H1 (cell line): ENCODE results near the gene EEF1AKMT3. TPM values are rescaled to one million over a fixed set of nuclear protein-coding genes. Genes with fewer than 3 reads are reported as not detected.

Experiments used
- CTCF ChIA-PET: fragments of 300-600 bp; sonication (Branson Sonifier 250); formaldehyde crosslinking; loops from one replicate; lab custom pipeline; 2021; ENCODE audit not compliant: partially characterized antibody; lab: Charles Lee
- POLR2A ChIA-PET: fragments of 300-600 bp; sonication (Branson Sonifier 250); formaldehyde crosslinking; loops from one replicate; lab custom pipeline; 2021; ENCODE audit warnings: inconsistent platforms; ENCODE audit not compliant: partially characterized antibody; lab: Charles Lee
- DNase-seq, 2 experiments: peaks; one replicate each; pipeline versions ENCODE4 v3.0.0 to v3.0.0-alpha.2; 2010 to 2022; ENCODE audit warnings: low spot score in 2 of 2, low read depth in 1 of 2, mixed read lengths in 1 of 2
- FAIRE-seq: peaks from 2 replicates; lab custom pipeline; 2011; peaks lifted over from hg19 to GRCh38; lab: Jason Lieb, UNC
- H2AFZ ChIP-seq: 2 replicates; pipeline ENCODE4 v1.8.1; 2012; ENCODE audit warnings: low read length, inconsistent platforms
- H2AK5ac ChIP-seq: 2 replicates; pipeline ENCODE4 v1.6.1; 2013; ENCODE audit warnings: low read depth, low read length
- H2BK120ac ChIP-seq: replicated peaks from 2 replicates; pipeline ENCODE3; 2013; ENCODE audit warnings: low read depth, low read length, inconsistent platforms
- H2BK12ac ChIP-seq: 2 replicates; pipeline ENCODE4 v1.6.1; 2013; ENCODE audit warnings: low read depth, low read length
- H2BK15ac ChIP-seq: 2 replicates; pipeline ENCODE4 v1.6.1; 2013; ENCODE audit warnings: low read length
- H2BK20ac ChIP-seq: 2 replicates; pipeline ENCODE4 v1.6.1; 2013; ENCODE audit warnings: low read length
- H2BK5ac ChIP-seq: 2 replicates; pipeline ENCODE4 v1.6.1; 2013; ENCODE audit warnings: low read depth, low read length
- H3K14ac ChIP-seq: 2 replicates; pipeline ENCODE4 v1.6.1; 2013; ENCODE audit warnings: inconsistent platforms; ENCODE audit not compliant: insufficient read length
- H3K18ac ChIP-seq: 2 replicates; pipeline ENCODE4 v1.6.1; 2013; ENCODE audit warnings: low read length; ENCODE audit errors: extremely low read depth
- H3K23ac ChIP-seq: 2 replicates; pipeline ENCODE4 v1.6.1; 2013; ENCODE audit warnings: inconsistent platforms; ENCODE audit not compliant: insufficient read length
- H3K23me2 ChIP-seq: 2 replicates; pipeline ENCODE4 v1.6.1; 2013; ENCODE audit warnings: low read depth, low read length
- H3K27ac ChIP-seq: 2 replicates; pipeline ENCODE4 v1.6.1; 2011; ENCODE audit warnings: low read depth, low read length, inconsistent platforms
- H3K27me3 ChIP-seq, 4 experiments: replicated peaks in 1 of 4; 1 replicate in 1 of 4; 2 replicates in 3 of 4; pipeline versions ENCODE4 v1.6.1 to v1.8.1; 2011 to 2013; ENCODE audit warnings: low read length in 3 of 4, mild to moderate bottlenecking in 3 of 4, inconsistent platforms in 2 of 4, mixed read lengths in 2 of 4, moderate library complexity in 1 of 4; ENCODE audit not compliant: control insufficient read depth in 3 of 4, insufficient read depth in 3 of 4; ENCODE audit errors: extremely low read depth in 1 of 4
- H3K36me3 ChIP-seq, 4 experiments: 2 replicates each; pipeline versions ENCODE4 v1.6.1 to v1.8.1; 2011 to 2013; ENCODE audit warnings: mild to moderate bottlenecking in 4 of 4, low read length in 3 of 4, moderate library complexity in 2 of 4, control low read depth in 1 of 4, inconsistent platforms in 1 of 4; ENCODE audit not compliant: insufficient read depth in 4 of 4, control insufficient read depth in 2 of 4
- H3K4ac ChIP-seq: replicated peaks from 2 replicates; pipeline ENCODE3; 2013; ENCODE audit warnings: low read length, low read depth, mixed read lengths, inconsistent platforms; ENCODE audit not compliant: insufficient read length
- H3K4me1 ChIP-seq, 4 experiments: replicated peaks in 1 of 4; 1 replicate in 1 of 4; 2 replicates in 3 of 4; pipeline versions ENCODE4 v1.6.1 to v1.8.1; 2011 to 2013; ENCODE audit warnings: low read length in 3 of 4, inconsistent platforms in 2 of 4, mixed read lengths in 1 of 4; ENCODE audit not compliant: insufficient read depth in 4 of 4, control insufficient read depth in 3 of 4
- H3K4me2 ChIP-seq, 2 experiments: 2 replicates each; pipeline versions ENCODE4 v1.6.1 to v1.8.1; 2011 to 2013; ENCODE audit warnings: low read depth in 2 of 2, low read length in 2 of 2, control low read depth in 1 of 2, inconsistent platforms in 1 of 2, mild to moderate bottlenecking in 1 of 2; ENCODE audit not compliant: insufficient read depth in 1 of 2
- H3K4me3 ChIP-seq, 4 experiments: fragments of 200-600, 300-600 bp in 1 of 4; sonication (generic), shearing (Covaris generic), sonication (Bioruptor Twin) in 1 of 4; 2 replicates each; pipeline versions ENCODE4 v1.5.1 to v1.8.1; 2011 to 2016; ENCODE audit warnings: low read length in 4 of 4, low read depth in 3 of 4, control low read depth in 2 of 4, inconsistent platforms in 2 of 4, mild to moderate bottlenecking in 2 of 4, mixed read lengths in 1 of 4, moderate library complexity in 1 of 4; ENCODE audit not compliant: insufficient read depth in 2 of 4; ENCODE audit errors: extremely low read depth in 1 of 4
- H3K56ac ChIP-seq: replicated peaks from 2 replicates; pipeline ENCODE3; 2013; ENCODE audit warnings: low read depth, mild to moderate bottlenecking, mixed read lengths, low read length, inconsistent platforms; ENCODE audit not compliant: insufficient read length
- H3K79me1 ChIP-seq: 2 replicates; pipeline ENCODE4 v1.6.1; 2013; ENCODE audit warnings: low read depth, low read length, control low read depth
- H3K79me2 ChIP-seq, 2 experiments: 2 replicates each; pipeline versions ENCODE4 v1.6.1 to v1.8.1; 2012 to 2013; ENCODE audit warnings: low read length in 2 of 2, mild to moderate bottlenecking in 2 of 2, inconsistent platforms in 1 of 2; ENCODE audit not compliant: insufficient read depth in 2 of 2, control insufficient read depth in 1 of 2
- H3K9ac ChIP-seq, 4 experiments: replicated peaks in 1 of 4; 1 replicate in 1 of 4; 2 replicates in 3 of 4; pipeline versions ENCODE4 v1.6.1 to v1.8.1; 2011 to 2013; ENCODE audit warnings: low read depth in 3 of 4, low read length in 3 of 4, control low read depth in 2 of 4, mild to moderate bottlenecking in 2 of 4, moderate library complexity in 2 of 4, inconsistent platforms in 1 of 4; ENCODE audit errors: extremely low read depth in 1 of 4
- H3K9me3 ChIP-seq, 2 experiments: 2 replicates each; pipeline versions ENCODE4 v1.6.1 to v1.8.1; 2012 to 2013; ENCODE audit warnings: mild to moderate bottlenecking in 2 of 2, moderate library complexity in 2 of 2, control low read depth in 1 of 2, inconsistent platforms in 1 of 2, low read depth in 1 of 2, low read length in 1 of 2, mixed read lengths in 1 of 2; ENCODE audit not compliant: insufficient read depth in 2 of 2
- H4K20me1 ChIP-seq, 2 experiments: replicated peaks in 1 of 2; 2 replicates each; pipeline versions ENCODE3 to v1.8.1; 2011 to 2013; ENCODE audit warnings: inconsistent platforms in 2 of 2, low read length in 2 of 2, mild to moderate bottlenecking in 1 of 2; ENCODE audit not compliant: insufficient read depth in 2 of 2, control insufficient read depth in 1 of 2
- H4K5ac ChIP-seq: 2 replicates; pipeline ENCODE4 v1.6.1; 2013; ENCODE audit warnings: low read length, low read depth, mixed read lengths, inconsistent platforms; ENCODE audit not compliant: insufficient read length
- H4K8ac ChIP-seq: 2 replicates; pipeline ENCODE4 v1.8.0; 2013; ENCODE audit warnings: mild to moderate bottlenecking, moderate library complexity, low read length, inconsistent platforms; ENCODE audit not compliant: insufficient read depth; ENCODE audit errors: extremely low read depth
- H4K91ac ChIP-seq: replicated peaks from 2 replicates; pipeline ENCODE3; 2013; ENCODE audit warnings: low read length, mixed read lengths, inconsistent platforms; ENCODE audit not compliant: insufficient read length
- BCL11A ChIP-seq, 2 experiments: IDR thresholded peaks; one replicate each; pipeline ENCODE4 v1.6.1; 2011; ENCODE audit warnings: low read depth in 2 of 2, low read length in 2 of 2, mild to moderate bottlenecking in 2 of 2
- CEBPB ChIP-seq: IDR thresholded peaks from 2 replicates; pipeline ENCODE4 v1.6.1; 2012; ENCODE audit warnings: low read depth, low read length
- EP300 ChIP-seq, 2 experiments: IDR thresholded peaks; 1 replicate in 1 of 2; 2 replicates in 1 of 2; pipeline ENCODE4 v1.6.1; 2011 to 2012; ENCODE audit warnings: low read depth in 2 of 2, low read length in 2 of 2, mild to moderate bottlenecking in 2 of 2, borderline replicate concordance in 1 of 2, inconsistent platforms in 1 of 2, moderate library complexity in 1 of 2
- GTF2F1 ChIP-seq: IDR thresholded peaks from 2 replicates; pipeline ENCODE4 v1.6.1; 2012; ENCODE audit warnings: low read depth, low read length, improper control_type of control experiment, borderline replicate concordance
- HDAC6 ChIP-seq: IDR thresholded peaks from one replicate; pipeline ENCODE4 v1.7.1; 2012; ENCODE audit warnings: low read depth, mild to moderate bottlenecking, inconsistent platforms, low read length, moderate library complexity
- MAFK ChIP-seq: IDR thresholded peaks from 2 replicates; pipeline ENCODE4 v1.6.1; 2012; ENCODE audit warnings: low read depth, mild to moderate bottlenecking, improper control_type of control experiment, low read length
- NANOG ChIP-seq: IDR thresholded peaks from 2 replicates; pipeline ENCODE4 v1.6.1; 2011; ENCODE audit warnings: low read length, low read depth, mild to moderate bottlenecking, inconsistent platforms; ENCODE audit not compliant: insufficient read depth, poor library complexity, severe bottlenecking
- RXRA ChIP-seq: IDR thresholded peaks from 2 replicates; pipeline ENCODE4 v1.6.1; 2011; ENCODE audit warnings: low read depth, mild to moderate bottlenecking, low read length, moderate library complexity; ENCODE audit not compliant: insufficient read depth
- TAF7 ChIP-seq: optimal IDR thresholded peaks from 2 replicates; pipeline ENCODE3; 2011; ENCODE audit warnings: low read depth, mild to moderate bottlenecking, inconsistent platforms, low read length, moderate library complexity, borderline replicate concordance
- TCF12 ChIP-seq: IDR thresholded peaks from 2 replicates; pipeline ENCODE4 v1.6.1; 2011; ENCODE audit warnings: low read depth, mild to moderate bottlenecking, low read length
- WGBS, 2 experiments: shearing (Covaris generic) in 1 of 2; methylation state at CpG; one replicate each; pipeline versions ENCODE4 v1.1.6 to v1.1.7; 2013 to 2015; ENCODE audit warnings: low lambda C conversion rate in 2 of 2, mixed read lengths in 2 of 2, inconsistent platforms in 1 of 2, low coverage in 1 of 2, missing lambda C conversion rate in 1 of 2; ENCODE audit not compliant: insufficient replicate concordance in 2 of 2, insufficient coverage in 1 of 2, insufficient read length in 1 of 2; ENCODE audit errors: extremely low coverage in 1 of 2, missing lambda C conversion rate in 1 of 2; 5-methylcytosine and 5-hydroxymethylcytosine counted together
- polyA plus RNA-seq, 7 experiments: library from polyadenylated mRNA; depleted of rRNA in 3 of 7; stranded (reverse) in 5 of 7; unstranded in 2 of 7; fragments of >200 nt in 5 of 7; fragments of 200-250 nt in 2 of 7; gene quantifications; 1 replicate in 5 of 7; 2 replicates in 1 of 7; 4 replicates in 1 of 7; pipeline versions ENCODE4 v1.2.1 to v1.2.3, GENCODE V29; 2011 to 2013; ENCODE audit warnings: missing spikeins in 2 of 7, mixed read lengths in 2 of 7
- total RNA-seq: library from RNA; stranded (reverse); fragmentation: NEBNext Ultra II Directional; extraction: Animal tissue kit (Norgen Biotek cat#: 25700); gene quantifications from 2 replicates; pipeline ENCODE4 v1.2.1, GENCODE V29; 2021

EEF1AKMT3 gene
- total and polyA plus RNA-seq, 2 of the 8 experiments (the other 6 are each of a cell fraction or from before 2014, with no cell fraction given): 3.1 to 4.4 TPM

DNA sequence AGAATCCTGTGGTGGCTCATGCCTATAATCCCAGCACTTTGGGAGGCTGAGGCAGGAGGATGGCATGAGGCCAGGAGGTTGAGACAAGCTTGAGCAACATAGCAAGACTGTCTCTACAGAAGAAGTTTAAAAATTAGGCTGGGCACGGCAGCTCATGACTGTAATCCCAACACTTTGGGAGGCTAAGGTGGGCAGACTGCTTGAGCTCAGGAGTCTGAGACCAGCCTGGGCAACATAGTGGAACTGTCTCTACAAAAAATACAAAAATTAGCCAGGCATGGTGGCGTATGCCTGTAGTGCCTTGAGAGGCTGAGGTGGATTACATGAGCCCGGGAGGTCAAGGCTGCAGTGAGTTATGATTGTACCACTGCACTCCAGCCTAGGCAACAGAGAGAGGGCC lies 4.5 kb upstream of the EEF1AKMT3 start:
- Histone ChIP-seq H3K79me2 (0 out of 4 replicates have a peak, but pooled peaks cover 0 to 7% of the 10 kb centered on the region in 2 experiments), H4K20me1 (peaks cover 0 to 4% of the 10 kb centered on the region in 2 experiments), H4K8ac (no peak overlapping the region), H2BK12ac (no peak overlapping the region), H3K79me1 (no peaks in the 10 kb centered on the region; the same call in 1 of the 2 replicates), H3K36me3 (peaks cover 11 to 17% (median 14%) of the 10 kb centered on the region in 4 experiments; a peak in 7 of 8 replicates), H3K27ac (no peak overlapping the region), H2BK120ac (no peak overlapping the region), H3K9ac (no peak overlapping the region), H3K23me2 (peaks cover 33% of the 10 kb centered on the region), H3K4ac (no peak overlapping the region), H2AK5ac (no peak overlapping the region), H4K5ac (no peak overlapping the region), H3K9me3 (no peaks in the 10 kb centered on the region), H3K4me1 (peaks cover 13 to 25% (median 20%) of the 10 kb centered on the region in 4 experiments), H3K14ac (no peak overlapping the region), H3K56ac (no peak overlapping the region), H2BK15ac (no peak overlapping the region), H3K18ac (no peak overlapping the region), H2BK5ac (no peak overlapping the region), H3K4me2 (no peak overlapping the region; a peak in 1 of 4 replicates), H3K27me3 (peaks cover 22 to 39% (median 37%) of the 10 kb centered on the region in 4 experiments), H3K23ac (no peak overlapping the region), H3K4me3 (no peak overlapping the region), H2AFZ (no peak overlapping the region), H4K91ac (no peak overlapping the region), H2BK20ac (no peak overlapping the region)
- DNase-seq (no peak), FAIRE-seq (no peak)
- POLR2A ChIA-PET: interaction anchor here (0.6 to 5.3 kb wide), 13 partner anchors 9 to 77 kb away, joined by 3 to 35 read pairs (median 4); partner anchors contain the start of genes CDK4, TSFM and TSPAN31
- CTCF ChIA-PET: interaction anchor here (1.0 to 3.9 kb wide), 9 partner anchors 9 to 145 kb away, joined by 3 to 40 read pairs (median 6); partner anchors contain the start of gene TSFM
- WGBS, 2 experiments: 87% methylated on average over 3 of the region's 3 CpGs; no CpG with 5 or more reads in 1 of the 2 experiments
- TF ChIP-seq MAFK (no peak), BCL11A (IDR thresholded peaks at IDR 0.05; ENCODE audit: low read depth in 2 of 2, low read length in 2 of 2) (no peak), NANOG (no peak), RXRA (no peak), GTF2F1 (no peak), EP300 (IDR thresholded peaks at IDR 0.05; ENCODE audit: borderline replicate concordance in 1 of 2, low read depth in 2 of 2, low read length in 2 of 2) (no peak), TAF7 (no peak), TCF12 (no peak), CEBPB (no peak), HDAC6 (no peak)
